Activated CD8-positive, alpha-beta memory T cell treated with anti-CD3 and anti-CD28 coated beads, Interleukin-2, amount 10 ng/mL, durations not matched to agents 7 days and 5 days (primary cell): ENCODE results near the gene NRAS. TPM values are rescaled to one million over a fixed set of nuclear protein-coding genes. Genes with fewer than 3 reads are reported as not detected.
A peak's percentile ranks its signal among the peaks of the same experiment; 100 is the strongest.

Source experiments
- ATAC-seq: fragments of 150-1000 bp; cut with Tn5 transposase; one replicate; pipeline ENCODE4 v1.10.0; 2021; ENCODE audit warnings: moderate library complexity
- CTCF ChIA-PET: fragments of 350-600 bp; sonication (Branson Sonifier 250); formaldehyde crosslinking; loops from one replicate; lab custom pipeline; 2021; ENCODE audit warnings: antibody characterized with exemption; lab: Charles Lee
- DNase-seq: peaks from one replicate; pipeline ENCODE4 v3.0.0-alpha.2; 2020
- H3K27ac Mint-ChIP-seq: one replicate; pipeline ENCODE4 v1.8.0; 2021; ENCODE audit warnings: mild to moderate bottlenecking, mixed read lengths
- H3K27me3 Mint-ChIP-seq: one replicate; pipeline ENCODE4 v1.8.0; 2021; ENCODE audit warnings: mixed read lengths
- H3K36me3 Mint-ChIP-seq: one replicate; pipeline ENCODE4 v1.8.0; 2021; ENCODE audit warnings: mild to moderate bottlenecking, mixed read lengths
- H3K4me1 Mint-ChIP-seq: one replicate; pipeline ENCODE4 v1.8.0; 2021; ENCODE audit warnings: mixed read lengths
- H3K4me3 Mint-ChIP-seq: one replicate; pipeline ENCODE4 v1.8.0; 2021; ENCODE audit warnings: mild to moderate bottlenecking, moderate library complexity, mixed read lengths
- H3K9me3 Mint-ChIP-seq: one replicate; pipeline ENCODE4 v1.8.0; 2022; ENCODE audit warnings: low read depth, mixed read lengths
- total RNA-seq, 2 experiments: library from RNA; stranded (reverse); gene quantifications; one replicate each; pipeline ENCODE4 v1.2.3, GENCODE V29; 2021

The NRAS gene
- total RNA-seq, 2 experiments from 2014 or later = 39.7 to 58.7 TPM

- DNase-seq (no peak), ATAC-seq (peak; percentile 35)
- peak overlapping the region; percentile 56 for H3K27ac Mint-ChIP-seq
- no peak overlapping the region for H3K4me3 Mint-ChIP-seq
- no peaks in the 10 kb centered on the region for H3K27me3 Mint-ChIP-seq
- CTCF ChIA-PET = no interaction called here
- H3K9me3 Mint-ChIP-seq = no peaks in the 10 kb centered on the region
- H3K36me3 Mint-ChIP-seq = peaks cover 61% of the 10 kb centered on the region
- peaks cover 65% of the 10 kb centered on the region for H3K4me1 Mint-ChIP-seq
Observed at GRCh38 chr1:114746450-114747121, 30.0 kb upstream of the NRAS start.

- Mint-ChIP-seq H3K36me3 (peaks cover 66% of the 10 kb centered on the region), H3K9me3 (no peaks in the 10 kb centered on the region), H3K27ac (peak overlapping the region; percentile 56), H3K4me1 (peaks cover 58% of the 10 kb centered on the region), H3K4me3 (no peak overlapping the region), H3K27me3 (no peaks in the 10 kb centered on the region)
- CTCF ChIA-PET = interaction anchor here (1.0 kb wide), 1 partner anchor 13 kb away, joined by 4 read pairs; the partner anchor contains the start of gene CSDE1
- ATAC-seq = peak; percentile 83
- no peak for DNase-seq
Observed at GRCh38 chr1:114745291-114745690, 28.7 kb upstream of the NRAS start.

DNA sequence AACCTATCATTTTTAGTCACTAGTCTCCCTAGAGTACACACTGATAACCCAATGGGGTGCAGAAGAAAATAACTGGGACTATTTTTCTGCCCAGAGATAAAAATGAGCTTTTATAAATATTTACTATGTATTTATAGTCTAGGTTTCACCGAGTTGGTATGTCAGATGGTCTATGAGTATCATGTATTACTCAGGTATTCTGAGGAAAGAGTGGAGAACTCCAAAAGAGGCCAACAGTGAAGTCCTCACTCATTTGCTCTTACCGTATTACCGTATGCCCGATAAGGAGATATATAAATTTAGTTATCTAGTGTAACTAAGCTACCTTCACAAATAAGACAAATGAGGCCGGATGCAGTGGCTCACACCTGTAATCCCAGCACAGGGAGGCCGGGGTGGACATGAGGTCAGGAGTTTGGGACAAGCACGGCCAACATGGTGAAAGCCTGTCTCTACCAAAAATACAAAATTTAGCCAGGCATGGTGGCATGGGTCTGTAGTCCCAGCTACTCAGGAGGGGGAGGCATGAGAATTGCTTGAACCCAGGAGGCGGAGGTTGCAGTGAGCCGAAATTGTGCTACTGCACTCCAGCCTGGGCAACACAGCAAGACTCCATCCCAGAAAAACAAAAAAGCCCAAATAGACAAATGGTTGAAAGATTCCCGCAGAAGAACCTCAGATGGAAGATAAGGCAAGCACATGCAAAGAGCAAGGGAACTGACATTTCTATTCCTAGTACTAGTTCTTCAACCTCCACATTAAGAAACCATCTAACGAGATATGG is 25.6 kb upstream of the NRAS start:
- Mint-ChIP-seq H3K27ac (no peak overlapping the region), H3K4me1 (peaks cover 42% of the 10 kb centered on the region), H3K9me3 (no peaks in the 10 kb centered on the region), H3K27me3 (no peaks in the 10 kb centered on the region), H3K4me3 (no peak overlapping the region), H3K36me3 (peaks cover 57% of the 10 kb centered on the region)
- ATAC-seq (no peak), DNase-seq (no peak)
- CTCF ChIA-PET = no interaction called here

GRCh38 chr1:114740331-114740730 is 23.8 kb upstream of the NRAS start:
- Mint-ChIP-seq H3K27me3 (no peaks in the 10 kb centered on the region), H3K9me3 (no peaks in the 10 kb centered on the region), H3K4me1 (peaks cover 27% of the 10 kb centered on the region), H3K27ac (no peak overlapping the region), H3K36me3 (peaks cover 57% of the 10 kb centered on the region), H3K4me3 (no peak overlapping the region)
- ATAC-seq (no peak), DNase-seq (no peak)
- CTCF ChIA-PET = no interaction called here

- no peak overlapping the region for H3K4me3 Mint-ChIP-seq
- DNase-seq = no peak
- no peaks in the 10 kb centered on the region for H3K27me3 Mint-ChIP-seq
- H3K4me1 Mint-ChIP-seq = peaks cover 10% of the 10 kb centered on the region
- H3K27ac Mint-ChIP-seq = no peak overlapping the region
- H3K9me3 Mint-ChIP-seq = no peaks in the 10 kb centered on the region
- no peak for ATAC-seq
- H3K36me3 Mint-ChIP-seq = peaks cover 64% of the 10 kb centered on the region
- CTCF ChIA-PET = interaction anchor here (1.3 kb wide), 1 partner anchor 17 kb away, joined by 3 read pairs; no protein-coding TSS in a partner anchor
Observed at GRCh38 chr1:114737314-114737849, 20.8 kb upstream of the NRAS start.

GRCh38 chr1:114735479-114735878 is 18.9 kb upstream of the NRAS start:
- CTCF ChIA-PET = no interaction called here
- H3K4me3 Mint-ChIP-seq = no peak overlapping the region

GRCh38 chr1:114729782-114730181 is 13.2 kb upstream of the NRAS start:
- ATAC-seq (no peak), DNase-seq (no peak)
- peaks cover 73% of the 10 kb centered on the region for H3K36me3 Mint-ChIP-seq
- peaks cover 5% of the 10 kb centered on the region for H3K4me1 Mint-ChIP-seq
- H3K9me3 Mint-ChIP-seq = no peaks in the 10 kb centered on the region
- H3K27ac Mint-ChIP-seq = no peak overlapping the region
- no peak overlapping the region for H3K4me3 Mint-ChIP-seq
- CTCF ChIA-PET = no interaction called here
- H3K27me3 Mint-ChIP-seq = no peaks in the 10 kb centered on the region

More at GRCh38 chr1:114735479-114735878, 18.9 kb upstream of the NRAS start:
- peaks cover 62% of the 10 kb centered on the region for H3K36me3 Mint-ChIP-seq
- DNase-seq = no peak
- no peaks in the 10 kb centered on the region for H3K27me3 Mint-ChIP-seq
- H3K27ac Mint-ChIP-seq = peak overlapping the region; percentile 42
- no peak for ATAC-seq
- peaks cover 7% of the 10 kb centered on the region for H3K4me1 Mint-ChIP-seq
- H3K9me3 Mint-ChIP-seq = no peaks in the 10 kb centered on the region

- no peak for DNase-seq
- Mint-ChIP-seq H3K27me3 (no peaks in the 10 kb centered on the region), H3K4me3 (no peak overlapping the region), H3K9me3 (no peaks in the 10 kb centered on the region), H3K36me3 (peaks cover 71% of the 10 kb centered on the region), H3K27ac (no peak overlapping the region), H3K4me1 (peaks cover 6% of the 10 kb centered on the region)
- CTCF ChIA-PET = no interaction called here
- no peak for ATAC-seq
Observed at GRCh38 chr1:114728553-114728952, 12.0 kb upstream of the NRAS start.

GRCh38 chr1:114725230-114725629 is 8.7 kb upstream of the NRAS start:
- H3K4me3 Mint-ChIP-seq = no peak overlapping the region
- no peak for ATAC-seq
- H3K4me1 Mint-ChIP-seq = peaks cover 7% of the 10 kb centered on the region
- H3K36me3 Mint-ChIP-seq = peaks cover 73% of the 10 kb centered on the region
- DNase-seq = no peak
- peak overlapping the region; percentile 18 for H3K27ac Mint-ChIP-seq
- H3K9me3 Mint-ChIP-seq = no peaks in the 10 kb centered on the region
- CTCF ChIA-PET = no interaction called here
- no peaks in the 10 kb centered on the region for H3K27me3 Mint-ChIP-seq

- CTCF ChIA-PET = no interaction called here
- H3K4me1 Mint-ChIP-seq = peaks cover 7% of the 10 kb centered on the region
- H3K36me3 Mint-ChIP-seq = peaks cover 74% of the 10 kb centered on the region
- DNase-seq = no peak
- H3K9me3 Mint-ChIP-seq = no peaks in the 10 kb centered on the region
- ATAC-seq = no peak
- no peak overlapping the region for H3K4me3 Mint-ChIP-seq
- no peaks in the 10 kb centered on the region for H3K27me3 Mint-ChIP-seq
- H3K27ac Mint-ChIP-seq = no peak overlapping the region
Observed at GRCh38 chr1:114723915-114724314, 7.3 kb upstream of the NRAS start.

GRCh38 chr1:114723457-114723856 is 6.9 kb upstream of the NRAS start:
- Mint-ChIP-seq H3K36me3 (peaks cover 75% of the 10 kb centered on the region), H3K9me3 (no peaks in the 10 kb centered on the region), H3K4me1 (peaks cover 7% of the 10 kb centered on the region), H3K27ac (no peak overlapping the region), H3K27me3 (no peaks in the 10 kb centered on the region), H3K4me3 (no peak overlapping the region)
- CTCF ChIA-PET = no interaction called here
- no peak for DNase-seq
- ATAC-seq = no peak

GRCh38 chr1:114720492-114720891 is 3.9 kb upstream of the NRAS start:
- Mint-ChIP-seq H3K4me3 (no peak overlapping the region), H3K9me3 (no peaks in the 10 kb centered on the region), H3K27me3 (no peaks in the 10 kb centered on the region), H3K36me3 (peaks cover 73% of the 10 kb centered on the region), H3K27ac (no peak overlapping the region), H3K4me1 (peaks cover 17% of the 10 kb centered on the region)
- ATAC-seq = no peak
- CTCF ChIA-PET = interaction anchor here (0.7 to 1.3 kb wide), 2 partner anchors 15 to 17 kb away, joined by 3 read pairs; no protein-coding TSS in a partner anchor
- DNase-seq = no peak

DNA sequence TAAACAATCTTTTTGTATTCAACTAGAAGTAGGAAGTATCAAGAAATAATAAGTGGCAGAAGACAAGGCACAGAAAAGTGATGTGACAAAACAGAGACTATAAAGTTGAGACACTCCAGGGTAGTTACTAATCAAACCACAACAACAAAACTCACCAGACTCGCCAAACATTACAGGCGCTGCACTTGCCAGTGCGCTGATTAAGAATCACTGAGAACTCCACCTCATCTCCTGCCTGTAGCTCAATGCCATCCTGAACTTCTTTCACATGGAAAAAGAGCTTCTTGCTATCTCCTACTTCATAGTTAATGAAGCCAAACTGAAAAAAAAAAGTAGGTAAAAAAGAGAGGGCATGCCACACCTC is 2.8 kb upstream of the NRAS start:
- CTCF ChIA-PET = no interaction called here
- Mint-ChIP-seq H3K4me3 (no peak overlapping the region), H3K27me3 (no peaks in the 10 kb centered on the region), H3K36me3 (peaks cover 66% of the 10 kb centered on the region), H3K27ac (no peak overlapping the region), H3K9me3 (no peaks in the 10 kb centered on the region), H3K4me1 (peaks cover 18% of the 10 kb centered on the region)
- DNase-seq (no peak), ATAC-seq (no peak)
